ENCODE data around the gene TRIM54. TPM values are rescaled to one million over a fixed set of nuclear protein-coding genes. Genes with fewer than 3 reads are reported as not detected.

TRIM54 gene
- total RNA-seq, 1 donor from 2014 or later, result not detected

DNA sequence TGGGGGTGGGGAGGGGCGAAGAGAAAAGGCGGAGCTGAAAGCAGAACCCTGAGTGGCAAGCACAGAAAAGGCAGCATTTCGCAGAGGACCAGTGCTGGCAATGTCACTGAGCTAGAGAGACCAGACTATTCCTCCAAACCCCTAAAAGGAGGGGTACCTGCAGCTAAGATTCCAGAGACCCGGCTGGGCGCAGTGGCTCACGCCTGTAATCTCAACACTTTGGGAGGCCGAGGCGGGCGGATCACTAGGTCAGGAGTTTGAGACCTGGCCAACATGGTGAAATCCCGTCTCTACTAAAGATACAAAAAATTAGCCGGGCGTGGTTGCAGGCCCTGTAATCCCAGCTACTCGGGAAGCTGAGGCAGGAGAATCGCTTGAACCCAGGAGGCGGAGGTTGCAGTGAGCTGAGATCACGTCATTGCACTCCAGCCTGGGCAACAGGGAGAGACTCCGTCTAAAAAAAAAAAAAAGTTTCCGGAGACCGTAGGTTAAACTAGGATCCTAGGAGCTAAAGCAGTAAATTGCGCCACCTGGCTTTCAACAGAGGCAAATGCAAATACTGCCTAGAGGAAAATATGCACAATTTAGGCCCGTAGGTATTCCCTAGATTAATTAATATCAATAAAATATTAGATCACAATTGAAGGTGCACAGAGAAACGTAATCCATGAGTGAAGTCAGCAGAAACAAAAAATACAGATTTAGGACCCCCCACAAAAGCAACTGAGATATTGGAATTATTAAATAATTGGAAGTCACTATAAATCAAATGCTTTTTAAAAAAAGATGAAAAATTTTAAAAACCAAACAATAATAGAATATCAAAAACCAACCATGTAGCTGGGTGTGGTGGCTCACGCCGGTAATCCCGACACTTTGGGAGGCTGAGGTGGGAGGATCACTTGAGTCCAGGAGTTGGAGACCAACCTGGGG, 21.1 kb downstream of the TRIM54 start:
- peak; percentile 45 for DNase-seq (ENCODE audit: low spot score)
- no peak overlapping the region for H3K27ac Mint-ChIP-seq (ENCODE audit: unreplicated experiment)

DNA sequence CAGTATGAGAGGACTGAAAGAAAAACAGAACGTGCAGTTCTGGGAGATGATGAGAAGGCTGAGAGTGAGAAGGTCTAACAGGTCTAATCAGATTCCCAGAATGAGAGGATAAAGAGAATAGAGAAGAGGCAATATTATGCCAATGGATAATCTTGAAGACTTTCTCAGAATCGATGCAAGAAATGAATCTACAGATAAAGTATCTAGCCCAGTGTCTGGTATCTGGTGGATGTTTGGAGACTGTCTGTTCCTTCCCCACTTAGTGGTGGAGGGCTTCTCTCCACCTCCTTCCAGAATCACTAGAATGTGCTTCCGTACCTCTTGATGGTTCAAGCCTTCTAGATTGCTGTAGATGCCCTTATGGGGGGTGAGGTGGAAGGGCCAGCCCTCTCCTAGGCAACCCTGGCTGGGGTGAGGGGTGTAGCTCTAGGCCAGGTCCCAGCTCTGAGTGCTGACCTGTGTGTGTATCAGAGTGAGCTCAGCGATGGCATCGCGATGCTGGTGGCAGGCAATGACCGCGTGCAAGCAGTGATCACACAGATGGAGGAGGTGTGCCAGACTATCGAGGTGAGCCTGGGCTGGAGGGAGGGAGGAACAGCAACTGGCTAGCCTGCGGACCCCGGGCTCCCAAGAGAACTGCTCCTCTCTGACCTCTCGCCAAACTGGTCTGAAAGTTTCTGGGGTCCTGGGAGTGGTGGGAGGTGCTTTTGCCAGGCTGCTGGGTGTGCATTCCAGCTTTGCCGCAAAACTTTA, 22.4 kb downstream of the TRIM54 start:
- DNase-seq (ENCODE audit: low spot score), result no peak
- no peaks in the 10 kb centered on the region for H3K9me3 Mint-ChIP-seq (ENCODE audit: unreplicated experiment)
- no peak overlapping the region for H3K27ac Mint-ChIP-seq (ENCODE audit: unreplicated experiment)
- H3K4me3 Mint-ChIP-seq (ENCODE audit: unreplicated experiment), result no peak overlapping the region
- H3K27me3 Mint-ChIP-seq (ENCODE audit: unreplicated experiment), result peaks cover 20% of the 10 kb centered on the region
- TF ChIP-seq, protein P1, sequence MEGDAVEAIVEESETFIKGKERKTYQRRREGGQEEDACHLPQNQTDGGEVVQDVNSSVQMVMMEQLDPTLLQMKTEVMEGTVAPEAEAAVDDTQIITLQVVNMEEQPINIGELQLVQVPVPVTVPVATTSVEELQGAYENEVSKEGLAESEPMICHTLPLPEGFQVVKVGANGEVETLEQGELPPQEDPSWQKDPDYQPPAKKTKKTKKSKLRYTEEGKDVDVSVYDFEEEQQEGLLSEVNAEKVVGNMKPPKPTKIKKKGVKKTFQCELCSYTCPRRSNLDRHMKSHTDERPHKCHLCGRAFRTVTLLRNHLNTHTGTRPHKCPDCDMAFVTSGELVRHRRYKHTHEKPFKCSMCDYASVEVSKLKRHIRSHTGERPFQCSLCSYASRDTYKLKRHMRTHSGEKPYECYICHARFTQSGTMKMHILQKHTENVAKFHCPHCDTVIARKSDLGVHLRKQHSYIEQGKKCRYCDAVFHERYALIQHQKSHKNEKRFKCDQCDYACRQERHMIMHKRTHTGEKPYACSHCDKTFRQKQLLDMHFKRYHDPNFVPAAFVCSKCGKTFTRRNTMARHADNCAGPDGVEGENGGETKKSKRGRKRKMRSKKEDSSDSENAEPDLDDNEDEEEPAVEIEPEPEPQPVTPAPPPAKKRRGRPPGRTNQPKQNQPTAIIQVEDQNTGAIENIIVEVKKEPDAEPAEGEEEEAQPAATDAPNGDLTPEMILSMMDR (IDR thresholded peaks at IDR 0.05; ENCODE audit: unreplicated experiment), result no peak
- peaks cover 3% of the 10 kb centered on the region for H3K4me1 Mint-ChIP-seq (ENCODE audit: unreplicated experiment)
- H3K36me3 Mint-ChIP-seq (ENCODE audit: low read depth, unreplicated experiment), result peaks cover 3% of the 10 kb centered on the region

More for the DNA sequence above, 21.1 kb downstream of the TRIM54 start:
- no peaks in the 10 kb centered on the region for H3K9me3 Mint-ChIP-seq (ENCODE audit: unreplicated experiment)
- TF ChIP-seq, protein P1 (IDR thresholded peaks at IDR 0.05; ENCODE audit: unreplicated experiment), result peak; percentile 89
- H3K4me3 Mint-ChIP-seq (ENCODE audit: unreplicated experiment), result no peak overlapping the region
- H3K4me1 Mint-ChIP-seq (ENCODE audit: unreplicated experiment), result no peaks in the 10 kb centered on the region
- no peaks in the 10 kb centered on the region for H3K36me3 Mint-ChIP-seq (ENCODE audit: low read depth, unreplicated experiment)
- peaks cover 15% of the 10 kb centered on the region for H3K27me3 Mint-ChIP-seq (ENCODE audit: unreplicated experiment)

DNA sequence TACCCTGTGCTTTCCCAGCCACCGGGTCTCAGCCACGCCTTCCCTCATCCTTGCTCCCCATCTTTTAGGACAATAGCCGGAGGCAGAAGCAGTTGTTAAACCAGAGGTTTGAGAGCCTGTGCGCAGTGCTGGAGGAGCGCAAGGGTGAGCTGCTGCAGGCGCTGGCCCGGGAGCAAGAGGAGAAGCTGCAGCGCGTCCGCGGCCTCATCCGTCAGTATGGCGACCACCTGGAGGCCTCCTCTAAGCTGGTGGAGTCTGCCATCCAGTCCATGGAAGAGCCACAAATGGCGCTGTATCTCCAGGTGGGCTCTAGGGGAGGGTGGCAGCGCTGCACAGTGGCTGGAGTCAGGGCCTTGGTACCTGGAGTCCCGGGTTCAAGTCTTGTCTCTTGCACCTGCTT, 23.3 kb downstream of the TRIM54 start:
- H3K4me3 Mint-ChIP-seq (ENCODE audit: unreplicated experiment), result no peak overlapping the region
- no peaks in the 10 kb centered on the region for H3K9me3 Mint-ChIP-seq (ENCODE audit: unreplicated experiment)
- peaks cover 6% of the 10 kb centered on the region for H3K36me3 Mint-ChIP-seq (ENCODE audit: low read depth, unreplicated experiment)
- TF ChIP-seq, protein P1 (IDR thresholded peaks at IDR 0.05; ENCODE audit: unreplicated experiment), result no peak
- H3K27ac Mint-ChIP-seq (ENCODE audit: unreplicated experiment), result no peak overlapping the region
- DNase-seq (ENCODE audit: low spot score), result no peak
- H3K27me3 Mint-ChIP-seq (ENCODE audit: unreplicated experiment), result peaks cover 20% of the 10 kb centered on the region
- H3K4me1 Mint-ChIP-seq (ENCODE audit: unreplicated experiment), result peaks cover 3% of the 10 kb centered on the region

DNA sequence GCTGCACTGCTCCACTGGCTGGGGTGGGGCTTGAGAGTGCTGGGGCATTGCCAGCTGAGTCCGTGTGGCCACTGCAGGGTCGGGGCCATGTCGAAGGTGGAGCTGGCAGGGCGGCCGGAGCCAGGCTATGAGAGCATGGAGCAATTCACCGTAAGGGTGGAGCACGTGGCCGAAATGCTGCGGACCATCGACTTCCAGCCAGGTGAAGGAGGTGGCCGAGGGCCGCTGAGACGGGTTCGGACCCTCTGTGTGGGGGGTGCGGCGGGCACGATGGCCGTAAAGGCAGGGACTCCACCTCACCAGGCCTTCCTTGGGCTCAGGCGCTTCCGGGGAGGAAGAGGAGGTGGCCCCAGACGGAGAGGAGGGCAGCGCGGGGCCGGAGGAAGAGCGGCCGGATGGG, 23.9 kb downstream of the TRIM54 start:
- Mint-ChIP-seq H3K27me3 (ENCODE audit: unreplicated experiment) (peaks cover 22% of the 10 kb centered on the region), H3K27ac (ENCODE audit: unreplicated experiment) (no peak overlapping the region), H3K36me3 (ENCODE audit: low read depth, unreplicated experiment) (peaks cover 6% of the 10 kb centered on the region), H3K9me3 (ENCODE audit: unreplicated experiment) (no peaks in the 10 kb centered on the region), H3K4me1 (ENCODE audit: unreplicated experiment) (peaks cover 3% of the 10 kb centered on the region), H3K4me3 (ENCODE audit: unreplicated experiment) (no peak overlapping the region)
- TF ChIP-seq, protein P1 (IDR thresholded peaks at IDR 0.05; ENCODE audit: unreplicated experiment), result no peak
- no peak for DNase-seq (ENCODE audit: low spot score)
